H54 (cell line): ENCODE measurements around the gene PNMA8B.

Experiments
- DNase-seq: peaks from one replicate; pipeline ENCODE4 v3.0.0; 2011; ENCODE audit warnings: low spot score, mixed read lengths; ENCODE audit not compliant: insufficient read length
- FAIRE-seq: peaks from 3 replicates; lab custom pipeline; 2011; peaks lifted over from hg19 to GRCh38; lab: Jason Lieb, UNC
- POLR2A ChIP-seq: IDR thresholded peaks from 2 replicates; pipeline ENCODE4 v1.6.1; 2011; ENCODE audit warnings: low read depth, mild to moderate bottlenecking, low read length

Gene PNMA8B

DNA sequence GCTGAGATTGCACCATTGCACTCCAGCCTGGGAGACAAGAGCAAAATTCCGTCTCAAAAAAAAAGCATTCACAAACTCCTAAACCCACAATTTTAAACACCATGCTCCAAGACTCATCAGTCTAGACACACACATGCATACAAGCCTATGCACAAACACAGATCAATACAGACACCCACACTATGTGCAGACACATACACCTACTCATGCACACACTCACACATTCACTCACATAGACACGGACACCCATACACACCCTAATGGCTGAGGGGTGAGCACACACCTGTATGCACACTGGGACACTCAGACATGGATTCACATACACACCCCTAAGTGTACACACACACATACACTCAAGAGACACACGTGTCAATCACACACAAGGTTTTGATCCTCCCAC is 9.3 kb downstream of the PNMA8B start:
- no peak for FAIRE-seq
- no peak for DNase-seq
- TF ChIP-seq POLR2A: no peak

DNA sequence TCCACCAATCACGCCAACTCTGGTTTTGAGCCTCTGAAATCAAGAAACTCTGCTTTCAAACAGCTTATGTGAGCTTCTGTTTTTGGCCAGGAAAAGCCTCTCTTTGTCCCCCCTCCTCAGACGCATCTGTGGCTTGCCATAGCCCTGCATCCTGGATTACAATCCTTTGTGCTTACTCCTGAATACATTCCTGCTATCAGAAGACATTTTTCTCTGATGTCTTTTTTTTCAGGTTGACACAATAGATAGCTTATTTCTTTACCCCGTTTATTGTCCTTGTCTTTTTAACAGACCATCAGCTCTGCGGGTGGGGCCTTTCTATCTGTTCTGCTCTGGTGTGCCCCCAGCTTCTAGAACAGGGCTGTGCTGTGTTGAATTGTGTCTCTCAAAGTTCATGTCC is 11.0 kb downstream of the PNMA8B start:
- no peak for TF ChIP-seq POLR2A
- FAIRE-seq: no peak
- no peak for DNase-seq

DNA sequence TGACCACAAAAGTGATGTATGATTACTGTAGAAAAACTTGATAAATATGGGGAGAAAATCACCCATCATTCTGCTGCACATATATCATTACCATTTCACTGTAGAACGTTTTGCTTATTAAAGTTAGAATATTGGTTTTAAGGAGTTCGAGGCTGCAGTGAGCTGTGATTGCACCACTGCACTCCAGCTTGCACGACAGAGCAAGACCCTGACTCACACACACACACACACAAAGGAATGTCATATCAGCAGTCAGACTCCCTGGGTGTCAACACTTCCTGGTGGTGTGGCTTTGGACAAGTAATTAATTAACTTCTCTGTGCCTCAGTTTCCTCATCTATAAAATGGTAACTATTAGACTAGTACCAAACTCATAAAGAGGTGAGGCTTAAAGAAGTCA is 13.0 kb downstream of the PNMA8B start:
- no peak for TF ChIP-seq POLR2A
- DNase-seq: no peak
- no peak for FAIRE-seq

DNA sequence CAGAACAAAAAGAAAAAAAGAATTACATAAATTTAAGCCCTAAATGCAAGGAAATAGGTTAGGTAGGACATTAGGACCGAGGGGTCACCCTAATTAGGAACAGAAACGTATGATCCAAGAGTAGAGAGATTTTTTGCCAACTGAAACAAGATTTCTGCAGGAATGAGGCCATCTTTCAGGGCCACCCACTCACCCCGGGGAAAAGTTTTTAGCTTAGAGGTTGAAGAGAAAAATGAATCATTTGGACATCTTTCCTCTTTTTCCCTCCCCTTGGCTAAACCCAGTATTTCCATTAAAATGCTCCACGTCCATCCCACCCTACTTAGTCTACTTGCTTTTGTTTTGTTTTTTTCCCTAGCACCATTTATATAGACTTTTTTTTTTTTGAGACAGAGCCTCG is 13.7 kb downstream of the PNMA8B start:
- TF ChIP-seq POLR2A: no peak
- FAIRE-seq (no peak), DNase-seq (no peak)

DNA sequence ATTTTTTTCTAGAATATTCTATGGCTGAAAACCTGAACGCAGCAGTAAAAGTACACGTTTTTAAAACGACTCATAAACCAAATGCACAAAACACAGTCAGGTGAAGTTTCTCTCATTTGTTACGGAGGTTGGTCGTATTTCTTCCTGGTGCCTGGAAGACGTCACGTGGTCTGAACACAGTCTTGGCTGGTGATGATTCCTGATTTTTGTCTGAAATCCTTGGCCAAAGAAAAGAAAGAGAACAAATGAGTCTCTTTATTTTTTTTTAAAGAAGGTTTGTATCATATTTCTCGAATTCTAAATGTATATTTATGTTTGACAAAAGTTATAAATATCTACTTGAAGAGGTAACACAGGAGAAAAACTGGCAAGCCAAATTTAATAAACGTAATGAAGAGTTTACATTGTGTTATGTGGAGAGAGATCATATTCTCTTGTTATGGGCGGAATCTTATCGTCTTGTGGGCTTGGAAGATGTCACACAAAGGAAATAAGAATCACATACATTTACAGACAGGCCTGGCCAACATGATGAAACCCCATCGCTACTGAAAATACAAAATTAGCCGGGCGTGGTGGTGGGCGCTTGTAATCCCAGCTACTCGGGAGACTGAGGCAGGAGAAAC is 14.3 kb downstream of the PNMA8B start:
- FAIRE-seq (no peak), DNase-seq (no peak)

DNA sequence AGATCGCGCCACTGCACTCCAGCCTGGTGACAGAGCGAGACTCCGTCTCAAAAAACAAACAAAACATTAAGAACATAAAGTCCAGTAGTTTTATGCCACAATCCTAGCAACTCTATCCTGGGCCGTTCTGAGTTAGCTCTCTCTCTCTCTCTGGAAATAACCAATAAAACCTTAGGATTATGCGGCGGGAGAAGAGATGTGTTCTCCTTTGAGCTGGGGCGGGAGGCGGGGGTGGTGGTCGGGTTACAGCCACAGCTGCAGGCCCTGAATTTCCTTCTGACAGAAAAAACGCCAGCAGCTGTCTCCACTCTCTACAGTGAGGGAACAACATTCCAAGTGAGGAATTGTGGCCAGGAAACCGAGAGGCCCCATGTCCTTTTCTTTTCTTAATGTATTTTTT is 15.3 kb downstream of the PNMA8B start:
- TF ChIP-seq POLR2A: no peak
- FAIRE-seq: no peak
- no peak for DNase-seq

More for the DNA sequence above, 14.3 kb downstream of the PNMA8B start:
- TF ChIP-seq POLR2A: no peak

DNA sequence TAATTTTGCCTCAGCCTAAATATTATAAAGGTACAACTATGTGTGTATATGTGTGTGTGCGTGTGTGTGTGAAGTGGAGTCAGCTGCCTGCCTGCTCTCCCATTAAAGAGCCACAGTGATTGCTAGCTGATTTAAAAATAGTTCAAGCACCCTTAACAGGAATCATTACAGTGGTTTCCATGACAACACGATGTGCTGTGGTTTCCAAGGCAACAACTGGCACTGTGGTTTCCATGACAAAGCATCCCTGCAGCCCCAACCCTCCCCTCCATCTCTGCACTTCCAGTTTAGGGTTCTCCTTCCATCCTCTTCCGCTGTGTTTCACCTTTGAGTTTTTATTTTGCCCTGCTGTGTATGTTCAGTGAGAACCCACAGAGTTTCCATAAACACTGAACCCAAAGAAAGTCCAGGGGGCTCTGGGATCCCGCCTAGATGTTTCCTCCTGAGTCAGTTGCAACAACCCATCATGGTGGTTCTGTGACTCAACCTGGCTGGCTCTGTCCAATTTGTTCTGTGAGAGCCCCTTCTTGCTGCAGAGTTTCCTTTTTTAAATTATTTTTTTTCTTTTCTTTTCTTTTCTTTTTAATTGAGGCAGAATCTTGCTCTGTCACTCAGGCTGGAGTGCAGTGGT is 17.2 kb downstream of the PNMA8B start:
- DNase-seq: no peak
- FAIRE-seq: no peak
- TF ChIP-seq POLR2A: no peak

DNA sequence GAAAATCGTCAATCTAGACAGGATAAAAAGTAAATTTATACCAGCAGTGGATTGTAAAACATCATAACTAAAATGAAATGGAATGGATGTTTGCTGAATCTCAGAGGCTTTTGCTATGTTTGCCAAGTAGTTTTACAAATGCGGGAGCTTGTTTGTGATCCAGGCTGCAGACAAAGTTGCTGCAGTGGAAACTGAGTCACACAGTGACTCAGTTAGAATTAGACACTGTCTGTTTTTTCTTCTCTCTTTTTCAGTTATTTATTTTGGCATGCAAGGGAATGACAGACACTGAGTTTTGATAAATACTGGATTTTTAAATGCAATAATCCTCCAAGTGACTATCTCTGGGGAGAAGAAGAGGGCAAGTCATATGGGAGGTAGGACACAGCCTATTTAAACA is 19.7 kb downstream of the PNMA8B start:
- DNase-seq (no peak), FAIRE-seq (no peak)
- TF ChIP-seq POLR2A: no peak

DNA sequence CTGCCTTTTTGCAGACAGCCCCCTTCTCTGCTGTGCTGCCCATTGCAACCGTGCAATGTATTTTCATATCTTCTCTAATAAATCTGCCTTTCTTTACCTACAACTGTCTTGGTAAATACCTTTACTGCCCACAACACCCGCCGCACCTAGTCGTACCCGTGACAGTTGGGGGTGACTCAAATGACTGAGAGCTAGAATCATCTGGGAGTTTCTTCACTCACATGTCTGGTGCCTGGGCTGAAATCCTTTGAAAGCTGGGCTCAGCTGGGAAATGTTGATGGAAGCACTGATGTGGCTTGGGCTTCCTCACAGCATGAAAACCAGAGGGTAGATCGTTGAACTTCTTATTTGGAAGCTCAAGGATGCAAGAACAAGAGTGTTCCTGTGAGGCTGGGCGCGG is 21.5 kb downstream of the PNMA8B start:
- TF ChIP-seq POLR2A: no peak
- FAIRE-seq (no peak), DNase-seq (no peak)

DNA sequence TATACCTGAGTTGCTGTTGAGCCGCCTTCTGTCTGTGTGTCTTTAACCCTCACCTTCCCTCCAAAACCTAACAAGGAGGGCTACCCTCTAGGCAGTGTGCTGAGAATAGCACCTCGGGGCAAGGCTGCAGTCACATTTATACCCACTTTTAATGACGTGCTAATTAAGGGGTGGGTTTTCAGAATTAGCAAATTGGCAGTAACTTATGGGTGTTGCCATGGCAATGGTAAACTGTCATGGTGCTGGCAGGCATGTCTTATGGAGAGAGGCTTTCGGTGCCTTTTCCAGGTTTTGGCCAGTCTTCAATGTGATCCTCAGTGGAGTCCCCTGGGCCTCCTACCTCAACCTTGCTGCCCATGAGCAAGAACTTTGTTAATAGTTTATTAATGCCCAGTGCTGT is 23.1 kb downstream of the PNMA8B start:
- no peak for FAIRE-seq
- TF ChIP-seq POLR2A: no peak
- DNase-seq: no peak

DNA sequence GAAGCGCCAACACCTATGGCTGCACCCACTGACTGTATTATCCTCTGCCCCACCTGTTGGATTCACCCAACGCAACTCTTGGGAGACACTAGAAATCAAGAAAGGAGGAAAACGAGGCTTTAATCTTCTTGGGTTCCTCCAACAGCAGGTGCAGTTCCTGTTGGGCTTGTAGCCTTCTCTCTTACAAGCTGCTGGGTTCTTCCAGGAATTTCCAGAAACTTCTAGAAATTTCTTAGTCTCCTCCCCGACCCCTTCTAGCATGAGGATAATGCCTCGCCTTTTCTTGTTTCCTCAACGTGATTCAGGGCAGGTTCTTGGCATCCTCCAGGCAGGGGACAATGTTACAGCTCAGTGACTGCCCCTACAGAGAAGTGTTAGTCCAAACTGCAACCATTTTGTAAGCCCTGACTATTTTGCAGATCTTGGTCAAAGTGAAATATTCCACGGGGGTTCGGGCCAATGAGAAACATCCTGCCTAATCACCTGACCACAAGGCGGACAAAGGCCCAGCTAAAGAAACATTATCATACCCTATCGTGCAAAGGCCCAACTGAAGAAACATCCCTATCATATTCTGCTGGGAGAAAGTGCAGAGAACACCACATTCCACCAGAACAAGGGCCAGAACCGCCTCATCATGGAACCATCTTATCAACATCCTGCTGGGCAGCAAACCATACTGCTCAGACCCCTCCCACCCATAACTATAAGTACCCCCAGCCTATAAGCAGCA is 23.7 kb downstream of the PNMA8B start:
- FAIRE-seq (no peak), DNase-seq (no peak)
- TF ChIP-seq POLR2A: no peak

DNA sequence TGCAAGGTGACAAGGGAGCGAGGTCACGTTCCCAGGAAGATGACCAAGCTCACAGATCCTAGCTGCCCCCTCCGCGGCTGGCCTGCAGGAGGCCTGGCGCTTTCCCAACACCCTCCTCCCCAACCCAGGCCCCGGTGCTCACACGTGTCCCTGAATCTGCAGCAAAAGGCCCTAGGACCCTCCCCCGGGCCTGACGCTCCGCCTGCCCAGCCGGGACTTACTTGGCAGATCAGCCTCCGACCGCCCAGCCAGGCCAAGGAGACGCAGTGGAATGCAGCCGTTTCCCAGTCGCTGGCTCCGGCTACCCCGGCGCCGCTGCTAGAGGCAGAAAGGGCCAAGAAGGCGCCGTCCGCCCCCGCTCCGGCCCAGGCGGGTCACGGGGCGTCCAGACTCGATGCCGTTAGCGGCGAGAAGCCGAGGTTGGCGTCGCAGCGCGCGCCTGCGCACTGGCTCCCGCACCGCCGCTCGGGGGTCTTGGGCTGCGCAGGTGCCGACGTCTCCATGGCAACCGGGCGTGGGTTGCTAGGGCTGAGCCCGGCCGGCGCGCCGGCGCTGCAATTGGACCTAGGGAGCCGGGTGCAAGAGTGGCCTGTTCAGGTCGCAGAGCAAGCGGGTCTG is 24.4 kb downstream of the PNMA8B start, which contains the start of gene PNMA8A:
PNMA8A (minus strand) TSS at position 448 of the 618 bp plus-strand sequence. CDS start 528 bp downstream, outside the sequence.
- FAIRE-seq (no peak), DNase-seq (no peak)
- TF ChIP-seq POLR2A: no peak

DNA sequence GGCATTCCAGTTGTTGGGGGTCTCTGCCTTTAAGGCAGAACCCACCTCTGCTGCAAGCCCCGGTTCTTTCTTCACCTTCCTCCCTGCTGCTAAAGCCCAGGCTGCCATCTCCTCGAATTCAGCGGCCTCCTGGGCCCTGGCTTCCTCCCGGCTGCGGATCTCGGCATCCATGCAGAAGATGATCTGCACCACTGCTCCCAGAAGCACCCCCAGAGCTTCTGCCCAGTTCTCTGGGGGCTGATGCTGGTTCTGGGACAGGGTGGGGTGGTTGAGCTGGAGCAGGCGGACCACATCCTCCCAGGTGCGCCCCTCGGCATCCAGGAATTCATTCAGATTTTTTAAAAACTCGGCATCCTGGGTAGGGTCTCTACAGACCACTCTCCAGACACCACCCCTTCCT is 25.3 kb downstream of the PNMA8B start:
- FAIRE-seq (no peak), DNase-seq (no peak)
- TF ChIP-seq POLR2A: no peak
